Mesenchymal stem cell (in vitro differentiated cells and primary cell): ENCODE measurements around the gene HJURP.

Experiments used
- DNase-seq: peaks from one replicate; pipeline ENCODE4 v3.0.0-alpha.2; 2013
- H2AFZ ChIP-seq: one replicate; pipeline ENCODE4 v1.6.1; 2013; ENCODE audit warnings: low read depth, mild to moderate bottlenecking, control low read depth, inconsistent platforms, low read length, moderate library complexity
- H2AK5ac ChIP-seq: 2 replicates; pipeline ENCODE4 v1.6.1; 2013; ENCODE audit warnings: low read length, moderate library complexity, mild to moderate bottlenecking, inconsistent platforms; ENCODE audit not compliant: severe bottlenecking
- H2BK120ac ChIP-seq: one replicate; pipeline ENCODE4 v1.6.1; 2013; ENCODE audit warnings: low read depth, mild to moderate bottlenecking, inconsistent platforms, low read length, moderate library complexity
- H2BK12ac ChIP-seq, 2 experiments: one replicate each; pipeline ENCODE4 v1.6.1; 2013; ENCODE audit warnings: inconsistent platforms in 2 of 2, low read length in 2 of 2, mild to moderate bottlenecking in 2 of 2, moderate library complexity in 2 of 2, control low read depth in 1 of 2
- H2BK15ac ChIP-seq: one replicate; pipeline ENCODE4 v1.6.1; 2013; ENCODE audit warnings: mild to moderate bottlenecking, low read depth, inconsistent platforms; ENCODE audit not compliant: poor library complexity, severe bottlenecking
- H2BK5ac ChIP-seq: 2 replicates; pipeline ENCODE4 v1.6.1; 2013; ENCODE audit warnings: low read depth, mild to moderate bottlenecking, low read length, control low read depth, inconsistent platforms; ENCODE audit not compliant: poor library complexity, severe bottlenecking
- H3K14ac ChIP-seq, 2 experiments: one replicate each; pipeline ENCODE4 v1.6.1; 2013; ENCODE audit warnings: inconsistent platforms in 2 of 2, low read length in 2 of 2, control low read depth in 1 of 2, mild to moderate bottlenecking in 1 of 2, moderate library complexity in 1 of 2
- H3K18ac ChIP-seq, 2 experiments: one replicate each; pipeline ENCODE4 v1.6.1; 2013; ENCODE audit warnings: inconsistent platforms in 2 of 2, low read length in 2 of 2, control low read depth in 1 of 2, low read depth in 1 of 2, mild to moderate bottlenecking in 1 of 2
- H3K23ac ChIP-seq, 2 experiments: one replicate each; pipeline ENCODE4 v1.6.1; 2013; ENCODE audit warnings: inconsistent platforms in 2 of 2, low read length in 2 of 2, mild to moderate bottlenecking in 2 of 2, moderate library complexity in 2 of 2, control low read depth in 1 of 2
- H3K27ac ChIP-seq: 2 replicates; pipeline ENCODE4 v1.5.1; 2013; ENCODE audit warnings: mild to moderate bottlenecking, moderate library complexity, low read length, control low read depth, inconsistent platforms; ENCODE audit not compliant: poor library complexity, severe bottlenecking
- H3K27me3 ChIP-seq, 2 experiments: 2 replicates each; pipeline versions ENCODE4 v1.6.1 to v1.7.0; 2013; ENCODE audit warnings: low read length in 2 of 2, mild to moderate bottlenecking in 2 of 2, moderate library complexity in 2 of 2, control low read depth in 1 of 2, inconsistent platforms in 1 of 2; ENCODE audit not compliant: control insufficient read depth in 1 of 2, insufficient read depth in 1 of 2
- H3K36me3 ChIP-seq, 2 experiments: 2 replicates each; pipeline versions ENCODE4 v1.6.1 to v1.7.0; 2013; ENCODE audit warnings: low read length in 2 of 2, control low read depth in 1 of 2, inconsistent platforms in 1 of 2, low read depth in 1 of 2, mild to moderate bottlenecking in 1 of 2; ENCODE audit not compliant: insufficient read depth in 2 of 2, control insufficient read depth in 1 of 2
- H3K4ac ChIP-seq, 2 experiments: one replicate each; pipeline ENCODE4 v1.6.1; 2013; ENCODE audit warnings: inconsistent platforms in 2 of 2, low read length in 2 of 2, mild to moderate bottlenecking in 2 of 2, moderate library complexity in 2 of 2, control low read depth in 1 of 2, low read depth in 1 of 2
- H3K4me1 ChIP-seq: 2 replicates; pipeline ENCODE4 v1.6.1; 2013; ENCODE audit warnings: low read depth, low read length, control low read depth; ENCODE audit not compliant: control insufficient read depth, insufficient read depth
- H3K4me2 ChIP-seq: 2 replicates; pipeline ENCODE4 v1.6.1; 2013; ENCODE audit warnings: low read length, mild to moderate bottlenecking, inconsistent platforms; ENCODE audit not compliant: poor library complexity, severe bottlenecking
- H3K4me3 ChIP-seq, 2 experiments: 2 replicates each; pipeline versions ENCODE4 v1.5.1 to v1.7.0; 2013; ENCODE audit warnings: low read length in 2 of 2, mild to moderate bottlenecking in 2 of 2, control low read depth in 1 of 2, low read depth in 1 of 2; ENCODE audit not compliant: insufficient read depth in 1 of 2
- H3K79me1 ChIP-seq: replicated peaks from 2 replicates; pipeline ENCODE4 v1.6.1; 2013; ENCODE audit warnings: mild to moderate bottlenecking, control low read depth, low read length, inconsistent platforms; ENCODE audit not compliant: poor library complexity, severe bottlenecking
- H3K9ac ChIP-seq: 2 replicates; pipeline ENCODE4 v1.7.0; 2013; ENCODE audit warnings: mild to moderate bottlenecking, low read length, moderate library complexity
- H3K9me3 ChIP-seq: 2 replicates; pipeline ENCODE4 v1.7.0; 2013; ENCODE audit warnings: mild to moderate bottlenecking, low read length; ENCODE audit not compliant: control insufficient read depth
- H4K8ac ChIP-seq: one replicate; pipeline ENCODE4 v1.6.1; 2013; ENCODE audit warnings: inconsistent platforms, mild to moderate bottlenecking, low read length, moderate library complexity
- H4K91ac ChIP-seq: one replicate; pipeline ENCODE4 v1.6.1; 2013; ENCODE audit warnings: mild to moderate bottlenecking, low read length, inconsistent platforms
- WGBS: methylation state at CpG from one replicate; pipeline ENCODE4 v1.1.7; 2013; ENCODE audit warnings: mixed read lengths; 5-methylcytosine and 5-hydroxymethylcytosine counted together

The HJURP gene

DNA sequence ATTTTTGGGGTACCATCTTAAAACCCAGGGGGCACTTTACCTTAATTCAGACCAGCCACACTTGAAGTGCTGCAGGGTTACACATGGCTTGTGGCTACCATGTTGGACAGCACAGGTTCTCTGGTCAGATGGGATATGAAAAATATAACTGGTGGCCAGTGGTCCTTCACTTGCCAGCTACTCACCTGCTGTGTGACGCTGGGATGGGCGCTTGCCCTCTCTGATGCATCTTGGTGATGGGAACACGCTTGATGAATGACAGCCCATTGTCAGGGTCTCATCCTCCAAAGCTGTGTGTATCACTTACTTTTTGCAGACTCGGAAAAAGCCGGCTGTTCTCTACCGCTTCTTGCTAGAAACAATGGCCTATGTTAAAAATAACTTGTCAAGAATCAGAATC, 22.5 kb downstream of the HJURP start:
- H3K36me3 ChIP-seq: peaks cover 0 to 9% of the 10 kb centered on the region in 2 experiments
- WGBS: 98% methylated on average over 6 of the region's 6 CpGs
- DNase-seq: no peak
- no peak overlapping the region for H3K27ac ChIP-seq
- no peaks in the 10 kb centered on the region for H3K9me3 ChIP-seq
- H3K79me1 ChIP-seq: peaks cover 10% of the 10 kb centered on the region
- H4K8ac ChIP-seq: no peak overlapping the region
- H2AK5ac ChIP-seq: no peak overlapping the region
- no peak overlapping the region for H2BK5ac ChIP-seq
- H2BK120ac ChIP-seq: no peak overlapping the region
- no peaks in the 10 kb centered on the region for H3K27me3 ChIP-seq
- no peak overlapping the region for H3K4ac ChIP-seq
- peaks cover 3% of the 10 kb centered on the region for H3K4me1 ChIP-seq
- no peak overlapping the region for H3K4me2 ChIP-seq
- H3K14ac ChIP-seq: no peak overlapping the region
- no peak overlapping the region for H3K4me3 ChIP-seq
- H2BK15ac ChIP-seq: no peak overlapping the region
- H2AFZ ChIP-seq: no peak overlapping the region
- no peak overlapping the region for H3K23ac ChIP-seq
- H2BK12ac ChIP-seq: no peak overlapping the region
- H3K9ac ChIP-seq: no peak overlapping the region
- H3K18ac ChIP-seq: no peak overlapping the region
- H4K91ac ChIP-seq: no peak overlapping the region

- no peak overlapping the region for H2AK5ac ChIP-seq
- no peak overlapping the region for H2BK15ac ChIP-seq
- H2BK5ac ChIP-seq: no peak overlapping the region
- no peak overlapping the region for H4K91ac ChIP-seq
- no peak overlapping the region for H2BK120ac ChIP-seq
- H3K79me1 ChIP-seq: peaks cover 6% of the 10 kb centered on the region
- 92% methylated on average over 12 of the region's 14 CpGs for WGBS
- H3K4me1 ChIP-seq: peaks cover 3% of the 10 kb centered on the region
- peaks cover 0 to 6% of the 10 kb centered on the region in 2 experiments for H3K36me3 ChIP-seq
- H3K4me2 ChIP-seq: no peak overlapping the region
- H3K14ac ChIP-seq: no peak overlapping the region
- no peak overlapping the region for H3K4ac ChIP-seq
- no peak overlapping the region for H2BK12ac ChIP-seq
- no peak overlapping the region for H3K18ac ChIP-seq
- no peak overlapping the region for H4K8ac ChIP-seq
- no peak for DNase-seq
- no peak overlapping the region for H3K23ac ChIP-seq
- H2AFZ ChIP-seq: no peak overlapping the region
- H3K9ac ChIP-seq: no peak overlapping the region
- no peaks in the 10 kb centered on the region for H3K27me3 ChIP-seq
- no peak overlapping the region for H3K4me3 ChIP-seq
- no peaks in the 10 kb centered on the region for H3K9me3 ChIP-seq
- H3K27ac ChIP-seq: no peak overlapping the region
These were observed 23.2 kb downstream of the HJURP start for GRCh38 chr2:233831011-233831721.

- H3K23ac ChIP-seq: no peak overlapping the region
- H3K4me2 ChIP-seq: no peak overlapping the region
- no peak overlapping the region for H3K18ac ChIP-seq
- H3K9me3 ChIP-seq: no peaks in the 10 kb centered on the region
- H3K4me3 ChIP-seq: no peak overlapping the region
- no peak overlapping the region for H3K4ac ChIP-seq
- H2AFZ ChIP-seq: no peak overlapping the region
- no peak overlapping the region for H2BK12ac ChIP-seq
- H4K91ac ChIP-seq: no peak overlapping the region
- no peak overlapping the region for H3K14ac ChIP-seq
- H2AK5ac ChIP-seq: no peak overlapping the region
- peaks cover 3% of the 10 kb centered on the region for H3K4me1 ChIP-seq
- H3K36me3 ChIP-seq: no peaks in the 10 kb centered on the region
- H3K9ac ChIP-seq: no peak overlapping the region
- H2BK5ac ChIP-seq: no peak overlapping the region
- no peak overlapping the region for H4K8ac ChIP-seq
- H3K27me3 ChIP-seq: no peaks in the 10 kb centered on the region
- H3K27ac ChIP-seq: no peak overlapping the region
- H2BK120ac ChIP-seq: no peak overlapping the region
- 84% methylated on average over 5 of the region's 6 CpGs for WGBS
- no peak for DNase-seq
- no peak overlapping the region for H2BK15ac ChIP-seq
- H3K79me1 ChIP-seq: peaks cover 5% of the 10 kb centered on the region
These were observed 24.1 kb downstream of the HJURP start for GRCh38 chr2:233830111-233830802.

GRCh38 chr2:233829193-233830110, 24.9 kb downstream of the HJURP start:
- no peak overlapping the region for H4K8ac ChIP-seq
- no peak overlapping the region for H3K14ac ChIP-seq
- no peak overlapping the region for H3K4me2 ChIP-seq
- H3K27me3 ChIP-seq: no peaks in the 10 kb centered on the region
- no peak overlapping the region for H2BK12ac ChIP-seq
- peaks cover 3% of the 10 kb centered on the region for H3K4me1 ChIP-seq
- H3K18ac ChIP-seq: no peak overlapping the region
- H2BK5ac ChIP-seq: no peak overlapping the region
- no peak overlapping the region for H3K23ac ChIP-seq
- WGBS: 87% methylated on average over 15 of the region's 15 CpGs
- H3K36me3 ChIP-seq: no peaks in the 10 kb centered on the region
- H3K4me3 ChIP-seq: no peak overlapping the region
- H2AFZ ChIP-seq: no peak overlapping the region
- no peaks in the 10 kb centered on the region for H3K9me3 ChIP-seq
- DNase-seq: no peak
- no peak overlapping the region for H3K27ac ChIP-seq
- no peak overlapping the region for H2BK120ac ChIP-seq
- peaks cover 5% of the 10 kb centered on the region for H3K79me1 ChIP-seq
- H3K9ac ChIP-seq: no peak overlapping the region
- no peak overlapping the region for H3K4ac ChIP-seq
- H2AK5ac ChIP-seq: no peak overlapping the region
- no peak overlapping the region for H2BK15ac ChIP-seq
- no peak overlapping the region for H4K91ac ChIP-seq
